ENCODE data around the gene SPATA13.
"Not testable (repeated sequence)": the region's sequence is repeated elsewhere in the genome, so short reads cannot be mapped to it uniquely, and the experiment has no call there.

SPATA13 gene

GRCh38 chr13:24160458-24161009, at the start of gene SPATA13:
SPATA13 (plus strand) TSS chr13:24160720; CDS start chr13:24222930, 62,210 bp downstream.
- no peak for DNase-seq (ENCODE audit: low read depth)
- peak within 1 kb of the TSS; percentile 88 for H3K4me3 ChIP-seq (ENCODE audit: control insufficient read depth, low read depth, low read length)
- TF ChIP-seq CTCF (IDR thresholded peaks at IDR 0.05; ENCODE audit: control insufficient read depth, insufficient read depth, low read depth, low read length, missing control alignments), result no peak

DNA sequence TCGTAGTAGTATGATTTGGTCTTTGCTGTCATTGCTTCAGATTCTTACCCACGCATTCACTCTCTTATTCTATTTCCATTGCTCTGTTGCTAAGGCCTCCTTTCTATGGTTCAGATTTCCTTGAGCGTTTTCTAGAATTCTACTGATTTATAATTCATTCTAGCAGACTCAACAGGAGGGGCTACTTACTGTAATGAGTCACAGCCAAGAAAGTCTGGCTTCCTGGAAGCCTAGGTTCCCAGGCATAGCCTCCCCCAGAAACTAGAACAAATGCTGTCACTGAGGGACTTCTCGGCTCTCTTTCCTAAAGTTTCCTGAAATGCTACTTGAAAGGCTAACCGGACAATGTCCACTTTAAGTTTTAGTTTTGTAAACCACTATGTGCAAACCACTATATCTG, 47.7 kb upstream of the SPATA13 start:
- no peak for DNase-seq (ENCODE audit: low read depth)
- H3K4me3 ChIP-seq (ENCODE audit: control insufficient read depth, low read depth, low read length), result no peak overlapping the region
- TF ChIP-seq CTCF (IDR thresholded peaks at IDR 0.05; ENCODE audit: control insufficient read depth, insufficient read depth, low read depth, low read length, missing control alignments), result no peak

DNA sequence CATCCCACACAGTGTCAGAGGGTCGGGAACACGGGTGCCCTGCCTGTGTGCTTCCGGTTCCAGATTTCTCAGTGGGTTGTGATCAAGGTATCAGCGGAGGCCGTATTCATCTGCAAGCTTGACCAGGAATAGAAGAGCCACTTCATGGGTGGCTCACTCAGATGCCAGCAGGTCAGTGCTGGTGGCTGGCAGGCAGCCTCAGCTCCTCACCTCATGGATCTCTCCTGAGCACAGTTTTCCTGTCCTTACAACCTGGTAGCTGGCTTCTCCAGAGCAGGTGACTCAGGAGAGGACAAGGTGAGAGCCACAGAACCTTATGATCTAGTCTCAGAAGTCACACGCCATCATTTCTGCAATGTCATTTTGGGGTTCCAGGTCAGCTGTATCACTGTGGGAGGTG, 44.8 kb upstream of the SPATA13 start:
- no peak overlapping the region for H3K4me3 ChIP-seq (ENCODE audit: control insufficient read depth, low read depth, low read length)
- no peak for TF ChIP-seq CTCF (IDR thresholded peaks at IDR 0.05; ENCODE audit: control insufficient read depth, insufficient read depth, low read depth, low read length, missing control alignments)
- DNase-seq (ENCODE audit: low read depth), result no peak

- TF ChIP-seq CTCF (IDR thresholded peaks at IDR 0.05; ENCODE audit: control insufficient read depth, insufficient read depth, low read depth, low read length, missing control alignments), result no peak
- DNase-seq (ENCODE audit: low read depth), result no peak
- H3K4me3 ChIP-seq (ENCODE audit: control insufficient read depth, low read depth, low read length), result no peak overlapping the region
Measured at GRCh38 chr13:24116131-24116530, 44.4 kb upstream of the SPATA13 start.

DNA sequence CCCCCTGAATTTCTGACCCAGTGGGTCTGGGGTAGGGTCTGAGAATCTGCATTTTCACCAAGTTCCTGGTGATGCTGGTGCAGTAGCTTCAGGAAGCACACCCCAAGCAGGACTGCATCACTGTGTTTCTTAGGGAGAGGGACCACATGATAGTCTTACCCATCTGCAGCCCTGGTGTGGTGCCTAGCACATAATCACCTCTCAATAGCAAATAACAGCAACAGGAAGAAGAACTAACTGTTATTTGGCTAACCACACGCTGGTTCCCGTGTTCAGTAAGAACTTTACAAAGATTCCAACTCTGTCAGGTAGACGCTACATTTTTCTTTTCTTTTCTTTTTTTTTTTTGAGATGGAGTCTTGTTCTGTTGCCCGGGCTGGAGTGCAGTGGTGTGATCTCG, 41.9 kb upstream of the SPATA13 start:
- no peak for TF ChIP-seq CTCF (IDR thresholded peaks at IDR 0.05; ENCODE audit: control insufficient read depth, insufficient read depth, low read depth, low read length, missing control alignments)
- no peak overlapping the region for H3K4me3 ChIP-seq (ENCODE audit: control insufficient read depth, low read depth, low read length)
- DNase-seq (ENCODE audit: low read depth), result no peak

GRCh38 chr13:24119626-24120508, 40.7 kb upstream of the SPATA13 start:
- DNase-seq (ENCODE audit: low read depth), result no peak
- no peak for TF ChIP-seq CTCF (IDR thresholded peaks at IDR 0.05; ENCODE audit: control insufficient read depth, insufficient read depth, low read depth, low read length, missing control alignments)
- H3K4me3 ChIP-seq (ENCODE audit: control insufficient read depth, low read depth, low read length), result no peak overlapping the region

- not testable (repeated sequence) for H3K4me3 ChIP-seq (ENCODE audit: control insufficient read depth, low read depth, low read length); DNase-seq (ENCODE audit: low read depth)
Measured at GRCh38 chr13:24122045-24122444, 38.5 kb upstream of the SPATA13 start.
